Neural cell (in vitro differentiated cells): ENCODE results near the gene LMAN2.

Experiments
- CTCF ChIP-seq: fragments of 450-650 bp; IDR thresholded peaks from 2 replicates; pipeline ENCODE4 v1.5.1; 2014; ENCODE audit warnings: antibody characterized with exemption, mild to moderate bottlenecking, moderate library complexity; ENCODE audit not compliant: poor library complexity, severe bottlenecking
- POLR2AphosphoS5 ChIP-seq: IDR thresholded peaks from 2 replicates; pipeline ENCODE4 v1.6.1; 2012
- REST ChIP-seq: IDR thresholded peaks from 2 replicates; pipeline ENCODE4 v1.6.1; 2012; ENCODE audit warnings: borderline replicate concordance

GRCh38 chr5:177332896-177333260 lies 18.6 kb downstream of the LMAN2 start:
- TF ChIP-seq CTCF (no peak), POLR2AphosphoS5 (no peak), REST (no peak)
